HG03039 (cell line): ENCODE results near the gene SCRN1.
"Not testable (repeated sequence)": the region's sequence is repeated elsewhere in the genome, so short reads cannot be mapped to it uniquely, and the experiment has no call there.

ENCODE experiments used
- ATAC-seq: cut with Tn5 transposase; IDR thresholded peaks from one replicate; pipeline ENCODE4 v1.9.1; 2021; ENCODE audit warnings: mild to moderate bottlenecking, moderate library complexity; ENCODE audit not compliant: unreplicated experiment

Gene SCRN1

DNA sequence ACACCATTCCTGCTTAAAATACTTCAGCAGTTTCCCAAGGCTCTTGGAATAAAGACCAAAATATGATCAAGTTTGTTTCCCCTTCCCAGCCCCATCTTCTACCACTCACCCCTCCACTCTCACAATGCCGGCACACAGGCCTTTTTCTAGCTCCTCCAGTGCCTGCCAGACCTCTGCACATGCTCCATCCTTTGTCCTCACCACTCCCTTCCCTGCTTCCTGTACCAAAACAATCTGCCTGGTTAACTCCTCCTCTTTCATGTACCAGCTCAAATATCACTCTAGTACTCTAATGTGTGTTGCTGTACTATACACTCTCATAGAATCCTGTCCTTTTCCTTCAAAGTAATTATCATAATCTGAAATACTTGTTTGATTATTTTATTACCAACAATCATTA is 19.4 kb downstream of the SCRN1 start:
- no peak for ATAC-seq

DNA sequence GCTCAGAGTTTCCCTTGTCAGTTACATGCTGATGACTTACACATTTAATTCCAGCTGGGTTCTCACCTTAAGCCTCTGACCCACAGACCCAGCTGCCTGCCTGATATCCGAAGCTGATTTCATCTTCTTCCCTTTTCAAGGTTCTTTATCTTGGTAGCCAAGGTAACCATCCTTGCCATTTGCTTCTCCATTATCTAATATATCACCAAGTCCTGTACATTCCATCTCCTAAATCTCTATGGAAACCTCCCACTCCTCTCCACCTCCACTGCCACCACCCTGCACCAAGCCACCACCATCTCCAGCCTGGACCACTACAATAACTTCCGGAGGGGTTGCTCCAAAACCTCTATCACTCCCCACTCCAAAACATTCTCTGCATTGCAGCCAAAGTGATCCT is 19.9 kb downstream of the SCRN1 start:
- ATAC-seq: no peak

DNA sequence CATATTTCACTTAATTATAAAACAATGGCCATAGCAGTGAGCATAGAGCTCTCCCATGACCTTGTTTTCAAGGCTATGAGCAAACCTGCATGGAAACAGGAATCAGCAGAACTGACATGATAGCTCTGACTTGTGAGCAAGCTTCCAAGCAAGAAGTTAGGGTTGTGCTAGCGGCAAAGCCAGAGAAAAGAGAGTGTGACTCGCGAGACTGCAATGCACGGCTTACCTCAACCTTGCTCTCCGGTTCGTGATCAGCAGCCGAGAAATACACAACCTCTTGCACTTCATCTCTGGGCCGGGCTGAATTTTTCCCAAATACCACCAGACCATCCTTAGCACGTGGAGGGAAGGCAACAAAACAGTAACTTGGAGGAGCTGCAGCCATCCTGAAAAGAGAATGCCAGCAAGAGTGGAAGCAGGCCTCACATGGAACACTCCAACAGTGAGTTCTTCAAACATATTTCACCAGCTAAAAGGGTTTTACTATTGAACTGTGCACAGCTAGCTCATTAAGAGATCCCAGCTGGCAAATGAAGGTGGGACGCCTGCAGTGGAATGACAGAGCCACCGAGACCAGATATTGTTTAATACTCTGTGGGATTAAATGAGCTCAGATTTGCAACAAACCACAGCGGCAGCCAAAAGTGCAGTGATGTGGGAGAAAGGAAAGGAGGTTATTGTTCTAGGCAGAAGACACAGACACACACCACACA is 20.8 kb downstream of the SCRN1 start:
- no peak for ATAC-seq

DNA sequence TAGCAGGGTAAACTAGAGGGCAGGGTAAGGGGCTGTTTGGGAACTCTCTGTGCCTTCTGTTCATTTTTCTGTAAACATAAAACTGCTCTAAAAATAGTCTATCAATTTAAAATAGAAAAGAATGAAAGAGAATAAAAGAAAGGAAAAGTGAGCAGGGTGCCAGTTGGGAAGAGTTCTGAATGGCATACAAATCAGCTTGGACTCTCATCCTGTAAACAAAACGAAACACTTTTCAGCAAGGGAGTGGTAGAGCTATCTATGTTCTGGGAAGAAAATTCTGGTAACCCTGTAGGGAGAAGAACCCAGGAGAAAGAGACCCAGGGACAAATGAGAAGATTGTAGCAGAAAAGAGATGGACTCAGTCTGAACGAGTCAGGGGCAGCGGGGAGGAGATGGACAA is 24.6 kb downstream of the SCRN1 start:
- ATAC-seq: no peak

DNA sequence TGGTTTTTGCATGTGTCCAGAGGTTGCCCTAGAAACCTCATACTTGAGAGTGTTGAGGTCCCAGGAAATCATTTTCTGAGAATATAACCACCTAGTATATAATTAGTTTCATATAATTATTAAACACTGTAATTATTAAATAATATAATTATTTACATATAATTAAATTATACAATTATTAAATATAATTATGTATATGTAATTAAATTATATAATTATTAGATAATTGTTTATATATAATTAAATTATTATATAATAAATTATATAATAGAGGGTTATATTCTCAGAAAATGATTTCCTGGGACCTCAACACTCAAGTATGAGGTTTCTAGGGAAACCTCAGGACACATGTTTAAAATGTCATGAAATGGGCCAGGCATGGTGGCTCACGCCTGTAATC is 27.6 kb downstream of the SCRN1 start:
- no peak for ATAC-seq

DNA sequence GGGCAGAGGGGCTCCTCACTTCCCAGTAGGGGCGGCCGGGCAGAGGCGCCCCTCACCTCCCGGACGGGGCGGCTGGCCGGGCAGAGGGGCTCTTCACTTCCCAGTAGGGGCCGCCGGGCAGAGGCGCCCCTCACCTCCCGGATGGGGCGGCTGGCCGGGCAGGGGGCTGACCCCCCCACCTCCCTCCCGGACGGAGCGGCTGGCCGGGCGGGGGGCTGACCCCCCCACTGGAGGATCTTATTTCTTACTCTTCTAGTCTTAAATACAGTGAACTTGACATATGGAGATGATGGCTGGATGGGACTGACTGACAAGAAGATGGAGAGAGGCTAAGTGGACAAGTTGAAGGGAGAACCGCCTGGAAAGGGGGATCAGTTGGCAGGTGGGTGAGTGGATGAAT is 28.0 kb downstream of the SCRN1 start:
- not testable (repeated sequence) for ATAC-seq

DNA sequence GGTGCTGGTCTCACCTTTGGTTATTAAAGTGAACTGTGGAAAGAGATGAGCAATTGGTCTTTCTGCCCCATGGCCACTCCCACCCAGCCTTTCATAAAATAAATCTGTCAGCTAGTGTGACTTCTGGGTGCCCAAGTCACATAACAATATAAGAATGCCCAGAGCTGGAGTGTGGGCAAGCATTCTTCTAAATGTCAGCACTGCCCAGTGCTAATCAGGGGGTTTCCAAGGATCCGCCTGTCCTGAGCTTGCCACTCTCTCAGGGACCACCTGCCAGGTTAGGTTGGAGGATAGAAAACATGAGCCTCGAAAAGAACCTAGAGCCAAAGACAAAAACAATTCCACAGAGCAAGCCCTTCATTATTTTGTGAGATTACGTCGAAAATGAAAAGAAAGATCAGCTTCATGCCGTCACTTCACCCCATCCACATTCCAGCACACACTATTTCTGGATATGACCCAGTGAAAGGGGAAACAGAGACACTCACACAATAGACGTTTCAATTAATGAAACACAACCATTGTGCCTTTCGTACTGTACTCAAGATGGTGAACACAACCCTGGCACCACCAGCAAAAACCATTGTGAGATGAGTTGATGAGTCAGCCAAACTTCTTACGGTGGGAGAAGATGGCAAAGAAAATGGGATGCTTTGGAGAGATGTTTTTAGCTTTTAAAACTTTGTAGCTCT is 30.8 kb downstream of the SCRN1 start:
- no peak for ATAC-seq

DNA sequence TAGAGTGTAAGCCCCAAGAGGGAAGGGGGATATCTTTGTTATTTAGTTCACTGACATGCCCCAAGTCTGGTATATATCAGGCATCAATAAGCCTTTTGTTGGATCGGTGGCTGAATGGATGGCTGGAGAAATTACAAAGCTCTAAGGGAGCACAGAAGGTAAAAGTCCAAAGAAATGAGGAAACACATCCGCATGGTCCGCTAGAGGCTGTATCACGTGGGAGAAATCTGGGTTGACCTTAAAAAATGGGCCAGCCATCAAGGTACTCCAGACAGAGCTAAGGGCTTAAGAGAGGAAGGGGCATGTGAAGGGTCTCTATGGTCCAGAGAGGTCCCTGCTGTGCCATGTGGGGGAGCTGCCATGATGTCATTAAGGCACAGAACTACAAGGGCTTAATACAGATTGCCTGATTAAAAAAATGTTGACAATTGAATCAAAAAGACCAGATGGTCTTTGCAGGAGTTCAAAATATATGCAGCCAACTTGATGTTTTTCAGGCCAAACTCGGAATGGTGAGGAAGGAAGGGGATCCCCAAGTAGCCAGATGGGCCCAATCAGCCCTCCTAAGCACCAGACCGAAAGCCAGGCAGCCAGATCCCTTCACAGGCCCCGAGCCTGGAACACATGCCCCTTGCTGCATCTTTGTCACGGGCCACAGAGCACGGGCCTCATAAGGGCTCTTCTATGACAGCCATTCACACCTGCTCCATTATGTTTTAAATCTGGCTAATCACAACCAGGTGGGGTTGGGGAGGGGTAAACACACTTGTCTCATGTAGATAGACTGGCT is 31.9 kb downstream of the SCRN1 start:
- ATAC-seq: no peak

DNA sequence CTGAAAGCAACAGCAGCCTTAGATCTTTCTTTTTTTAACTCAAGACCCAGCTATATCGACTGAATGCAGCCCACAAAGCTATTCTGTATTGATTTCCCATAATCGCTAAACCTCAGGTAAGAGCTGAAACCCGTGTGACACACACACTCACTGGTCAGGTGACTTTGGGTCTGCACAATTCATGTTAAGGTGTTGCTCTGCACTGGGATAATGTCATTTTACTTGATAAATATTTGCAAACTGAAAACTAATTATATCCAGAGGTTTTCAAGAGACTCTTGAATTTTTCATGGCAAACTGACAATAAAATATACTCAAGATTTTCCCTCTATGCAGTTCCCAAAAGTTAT is 33.1 kb downstream of the SCRN1 start:
- ATAC-seq: no peak

DNA sequence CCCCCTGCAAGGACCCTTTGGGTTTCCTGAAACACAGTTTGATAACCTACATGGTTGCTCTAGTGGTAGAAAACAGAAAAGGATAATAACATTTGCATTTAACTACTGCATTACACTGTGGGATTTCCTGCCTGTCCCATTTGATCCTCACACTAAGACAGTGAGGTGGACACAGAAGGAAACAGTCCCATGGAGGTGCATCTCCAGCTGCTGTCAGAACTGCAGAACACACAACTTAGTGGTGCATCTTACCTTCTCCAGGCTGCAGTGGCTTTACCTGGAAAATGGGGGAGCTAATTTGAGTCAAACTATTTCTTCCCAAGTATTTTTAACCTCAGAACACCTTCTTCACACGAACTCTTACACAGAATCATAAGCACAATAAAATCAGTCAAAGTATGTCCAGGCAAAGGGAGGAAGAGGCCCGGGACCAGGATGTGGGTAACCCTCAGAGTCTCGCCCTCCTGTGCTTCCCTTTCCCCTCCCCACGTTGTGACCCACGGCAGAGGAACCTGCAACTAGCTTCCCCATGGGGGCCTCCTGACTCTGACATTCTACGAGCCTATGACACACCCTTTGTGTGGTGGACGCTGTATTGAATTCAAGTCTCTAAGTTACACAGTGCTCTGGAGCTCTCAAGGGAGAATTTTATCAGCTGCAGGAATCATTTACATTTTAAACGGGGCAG is 33.7 kb downstream of the SCRN1 start:
- no peak for ATAC-seq

DNA sequence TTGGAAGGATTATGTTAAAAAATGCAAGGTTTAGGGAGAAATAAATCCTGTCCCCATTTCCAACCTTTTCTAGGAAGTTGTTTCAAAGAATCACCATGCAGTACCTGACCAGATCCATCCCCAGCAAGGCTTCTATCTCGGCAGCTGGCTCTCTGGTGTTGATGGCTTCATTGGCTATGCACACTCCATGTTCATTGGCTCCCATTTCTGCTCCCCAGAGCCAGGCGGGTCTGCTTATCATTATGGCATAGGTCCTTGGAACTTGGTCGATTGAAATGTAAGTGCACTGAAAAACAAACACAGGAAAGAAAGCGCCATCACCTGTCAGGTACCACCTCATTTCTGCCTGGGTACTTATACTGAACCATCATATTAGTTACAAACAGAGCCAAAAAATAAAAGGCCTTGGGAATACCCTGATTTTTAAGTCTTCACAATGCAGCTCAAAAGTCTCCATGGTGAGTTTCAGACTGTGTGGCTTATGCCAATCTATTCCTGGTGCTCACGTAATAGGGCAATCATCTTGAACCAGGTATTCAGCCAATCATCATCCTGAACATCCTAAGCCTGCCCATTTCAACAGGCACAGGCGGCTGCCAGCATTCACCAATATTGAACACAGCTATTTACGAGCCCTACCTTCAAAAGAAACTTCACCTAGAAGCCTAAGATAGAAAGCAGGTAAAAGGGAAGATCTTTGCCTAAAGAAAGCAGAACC is 34.4 kb downstream of the SCRN1 start:
- ATAC-seq: no peak

DNA sequence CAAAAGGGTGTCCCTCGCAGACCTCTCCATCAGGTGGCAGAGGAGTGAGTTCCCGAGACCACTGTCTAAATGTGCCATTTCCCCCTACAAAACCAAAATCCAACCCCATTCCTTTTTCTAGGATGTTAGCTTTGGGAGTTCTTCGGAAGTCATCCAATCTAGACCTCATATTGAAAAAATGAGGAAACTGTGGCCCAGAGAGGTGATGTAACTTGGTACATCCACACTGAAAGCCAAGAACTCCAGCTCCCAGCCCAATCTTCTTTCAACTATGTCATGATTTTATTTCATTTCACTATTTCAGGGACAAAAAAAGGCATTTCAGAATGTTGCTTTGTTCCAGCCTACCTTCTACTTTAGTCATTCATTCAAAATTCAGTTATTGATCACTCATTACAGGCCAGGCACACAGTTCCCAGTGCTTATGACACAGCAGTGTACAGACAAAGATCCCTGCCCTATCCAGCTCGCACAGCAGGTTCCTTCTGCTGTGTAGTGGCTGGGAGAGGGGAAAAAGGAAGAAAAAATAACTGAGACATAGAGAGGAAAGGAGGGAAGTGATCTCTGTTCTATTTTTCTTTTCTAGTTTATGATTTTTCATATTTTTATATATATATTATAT is 35.8 kb downstream of the SCRN1 start:
- no peak for ATAC-seq

DNA sequence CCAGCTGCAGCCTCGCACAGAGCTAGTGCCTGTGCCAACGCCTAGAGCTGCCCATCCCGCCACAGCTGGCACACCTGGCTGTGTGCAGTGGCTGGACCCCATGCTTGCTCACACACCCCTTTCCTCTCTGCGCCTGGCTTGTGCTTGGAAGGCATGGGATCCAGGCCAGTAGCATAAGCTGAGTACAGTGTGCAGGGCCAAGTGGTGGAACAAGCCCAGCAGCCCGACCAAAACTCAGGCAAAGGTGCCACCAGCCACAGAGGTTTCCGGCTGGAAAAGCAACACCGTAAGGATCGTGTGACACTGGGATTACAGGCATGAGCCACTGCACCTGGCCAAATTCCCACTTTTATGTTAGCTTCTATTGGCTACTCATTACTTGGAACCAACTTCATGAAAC is 38.4 kb downstream of the SCRN1 start:
- ATAC-seq: no peak

DNA sequence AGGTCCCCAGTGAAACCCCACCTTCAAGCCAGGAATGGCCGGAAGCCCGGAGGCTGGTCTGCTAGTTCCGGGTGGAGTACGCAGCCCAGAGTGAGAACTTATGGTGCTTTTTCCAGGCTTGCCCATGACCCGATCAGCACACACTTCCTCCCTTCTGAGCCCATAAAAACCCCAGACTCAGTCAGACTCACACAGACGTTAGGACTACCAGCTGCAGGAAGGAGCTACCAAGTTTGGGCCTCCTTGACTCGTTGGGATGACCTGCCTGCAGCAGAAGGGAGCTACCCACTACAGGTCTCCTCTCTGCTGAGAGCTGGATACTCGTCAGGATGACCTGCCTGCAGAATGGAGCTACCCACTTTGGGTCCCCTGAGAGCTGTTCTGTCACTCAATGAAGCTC is 39.1 kb downstream of the SCRN1 start:
- ATAC-seq: no peak

DNA sequence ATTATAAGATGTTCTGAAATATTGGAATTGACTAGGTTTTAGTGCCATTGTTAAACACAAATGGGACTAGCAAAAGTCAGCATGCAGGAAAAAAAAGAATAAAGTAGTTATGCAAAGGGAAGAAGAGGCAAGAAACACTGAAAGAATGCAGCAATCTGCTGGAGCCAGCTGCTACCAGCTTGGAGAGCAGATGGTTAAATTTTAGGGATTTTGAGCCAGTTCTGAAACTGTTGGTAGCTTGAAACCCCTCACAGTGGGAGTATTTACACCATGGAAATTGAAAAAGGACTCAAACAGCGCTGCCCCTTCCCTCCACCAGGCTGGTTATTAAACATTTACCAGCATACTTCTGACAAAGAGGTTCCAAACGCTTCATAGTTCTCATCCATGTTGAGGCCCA is 41.0 kb downstream of the SCRN1 start:
- no peak for ATAC-seq

DNA sequence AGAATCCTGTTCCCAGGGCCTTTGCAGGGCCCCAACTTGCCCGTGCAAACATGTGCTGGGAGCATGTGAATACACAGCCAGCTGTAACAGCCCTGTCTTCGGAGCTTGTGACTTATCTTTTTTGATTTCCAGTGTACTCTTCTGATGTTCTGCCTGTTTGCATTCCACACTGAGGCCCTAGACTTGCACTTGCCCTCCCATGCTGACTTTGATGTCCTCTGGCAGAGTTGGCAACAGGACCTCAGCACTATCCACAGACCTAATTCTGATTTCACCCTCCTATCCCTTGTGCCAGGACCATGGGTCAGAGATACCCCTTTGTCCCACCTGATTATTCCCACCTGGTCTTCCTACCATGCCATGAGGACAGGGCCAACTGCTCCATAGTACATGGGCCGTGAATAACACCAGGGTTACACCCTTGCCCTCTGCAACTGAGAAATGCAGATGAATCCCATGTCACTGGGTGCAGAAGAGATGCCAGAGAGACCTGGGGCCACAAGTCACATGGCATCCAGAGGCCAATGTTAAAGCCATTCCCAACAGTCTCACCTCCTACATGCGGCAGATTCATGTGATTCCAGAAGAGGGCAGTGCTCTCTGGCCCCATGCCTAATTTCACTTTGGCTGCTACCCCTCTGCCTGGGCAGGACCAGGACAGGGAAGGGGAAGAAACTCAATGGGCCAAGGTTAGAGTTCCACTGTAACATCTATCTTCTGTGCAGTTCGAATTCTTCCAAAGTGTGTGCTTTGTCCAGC is 43.0 kb downstream of the SCRN1 start:
- ATAC-seq: no peak

DNA sequence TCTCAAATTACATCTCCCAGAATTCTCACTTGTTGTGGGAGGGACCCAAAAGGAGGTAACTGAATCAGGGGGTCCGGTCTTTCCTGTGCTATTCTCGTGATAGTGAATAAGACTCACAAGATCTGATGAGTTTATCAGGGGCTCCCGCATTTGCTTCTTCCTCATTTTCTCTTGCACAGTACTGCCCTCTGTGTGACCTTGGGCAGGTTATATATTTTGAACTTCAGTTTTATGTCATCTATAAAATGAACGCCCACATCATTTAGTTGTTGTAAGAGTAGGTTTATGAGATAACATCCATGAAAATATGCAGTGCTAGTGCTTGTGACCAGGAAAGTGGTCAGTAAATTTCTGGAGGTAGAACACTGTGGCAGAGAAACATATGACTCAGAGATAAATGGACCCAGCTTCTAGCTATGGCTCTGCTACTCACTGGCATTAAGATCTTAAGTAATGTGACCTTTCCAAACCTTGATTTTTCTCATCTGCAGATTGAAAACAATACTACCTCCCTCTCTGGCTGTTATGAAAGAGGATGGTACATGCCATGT is 44.3 kb downstream of the SCRN1 start:
- no peak for ATAC-seq

DNA sequence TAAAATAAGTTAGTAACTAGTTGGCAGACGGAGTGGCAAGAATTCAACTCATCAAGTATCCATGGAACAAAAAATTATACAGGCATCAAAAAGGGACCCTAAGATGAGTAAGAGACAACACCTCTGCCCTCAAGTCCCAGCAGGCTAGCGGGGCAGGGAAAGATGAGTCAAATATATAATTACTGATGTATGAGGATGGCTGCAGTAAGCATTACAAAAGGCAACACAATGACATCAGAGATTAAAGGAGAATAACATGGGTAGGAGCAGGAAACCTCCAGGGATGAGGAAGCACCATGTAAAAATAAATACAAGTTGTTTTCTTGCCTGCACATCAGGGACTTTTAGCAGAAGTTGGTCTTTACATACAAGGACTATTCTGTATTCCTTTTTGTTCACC is 49.4 kb downstream of the SCRN1 start:
- ATAC-seq: no peak

DNA sequence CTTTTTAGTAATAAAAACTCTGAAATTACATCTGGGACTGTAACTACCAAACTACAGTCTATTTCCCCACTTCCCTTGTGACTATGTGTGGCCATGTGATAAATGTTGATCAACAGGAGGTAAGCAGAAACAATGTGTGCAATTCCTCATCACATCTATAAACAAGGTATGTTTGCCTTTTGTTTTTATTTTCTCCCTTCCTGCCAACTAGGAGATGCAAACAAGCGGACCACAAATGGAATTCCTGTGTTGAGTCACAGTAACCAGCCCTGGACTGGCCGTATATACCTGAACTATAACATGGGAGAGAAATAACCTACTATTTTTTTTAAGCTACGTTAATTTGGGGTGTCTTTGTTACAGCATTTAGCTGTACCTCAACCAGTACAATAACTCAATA is 52.5 kb downstream of the SCRN1 start:
- ATAC-seq: no peak
